ENCODE measurements around the gene ENOX2.

GRCh38 chrX:130746709-130747342, 156.2 kb downstream of the ENOX2 start:
- TF ChIP-seq EP300 (IDR thresholded peaks at IDR 0.05) (no peak), POLR2A (IDR thresholded peaks at IDR 0.05) (no peak), CTCF (IDR thresholded peaks at IDR 0.05) (no peak)

Data from stomach (tissue), 4 donors.